ENCODE data around the gene MED28. TPM values are rescaled to one million over a fixed set of nuclear protein-coding genes. Genes with fewer than 3 reads are reported as not detected.

The MED28 gene
- total and polyA plus RNA-seq, 11 donors, result 4.4 to 22.1 (median 15.0) TPM

- H3K36me3 ChIP-seq, result peaks cover 2 to 99% (median 83%) of the 10 kb centered on the region in 9 donors
- intact Hi-C loops (cut with DNase I), result no loop called here
Observed at GRCh38 chr4:17623451-17624001, 9.1 kb downstream of the MED28 start.

GRCh38 chr4:17624821-17625220 is 10.4 kb downstream of the MED28 start:
- ATAC-seq, result no peak
- intact Hi-C loops (cut with DNase I), result no loop called here
- Histone ChIP-seq H3K4me1 (peaks cover 0 to 1% (median 0%) of the 10 kb centered on the region in 12 donors), H3K27me3 (no peaks in the 10 kb centered on the region), H3K36me3 (peaks cover 2 to 100% (median 96%) of the 10 kb centered on the region in 9 donors), H3K27ac (no peak overlapping the region), H3K4me3 (no peak overlapping the region), H3K9me3 (no peaks in the 10 kb centered on the region)
- no peak for TF ChIP-seq POLR2A (IDR thresholded peaks at IDR 0.05)
- WGBS, 4 donors, result 74 to 91% (median 84%) methylated on average over 2 of the region's 2 CpGs
- DNase-seq, result no peak

More at GRCh38 chr4:17623451-17624001, 9.1 kb downstream of the MED28 start:
- H3K27me3 ChIP-seq, result no peaks in the 10 kb centered on the region
- WGBS, 4 donors, result 80 to 83% (median 82%) methylated on average over 7 of the region's 7 CpGs
- H3K9me3 ChIP-seq, result no peaks in the 10 kb centered on the region
- no peak overlapping the region for H3K27ac ChIP-seq
- no peak overlapping the region for H3K4me3 ChIP-seq
- ATAC-seq (no peak), DNase-seq (no peak)
- TF ChIP-seq CTCF (IDR thresholded peaks at IDR 0.05), result no peak
- peaks cover 0 to 14% (median 11%) of the 10 kb centered on the region in 12 donors for H3K4me1 ChIP-seq

- no peak overlapping the region for H3K27ac ChIP-seq
- 92 to 97% (median 95%) methylated on average over 4 of the region's 4 CpGs for WGBS, 4 donors
- H3K27me3 ChIP-seq, result no peaks in the 10 kb centered on the region
- no peaks in the 10 kb centered on the region for H3K4me1 ChIP-seq
- no peak for TF ChIP-seq CTCF (IDR thresholded peaks at IDR 0.05)
- no peak for TF ChIP-seq POLR2A (IDR thresholded peaks at IDR 0.05)
- H3K4me3 ChIP-seq, result no peak overlapping the region
- no peaks in the 10 kb centered on the region for H3K9me3 ChIP-seq
- DNase-seq (no peak), ATAC-seq (no peak)
- peaks cover 0 to 100% (median 98%) of the 10 kb centered on the region in 9 donors for H3K36me3 ChIP-seq
- intact Hi-C loops (cut with DNase I), result loop anchor here in 5 of 10 donors (10.0 kb wide), 4 partner anchors 155 to 965 kb away; partner anchors contain the start of gene FAM184B (in 1 of the 5)
Observed at GRCh38 chr4:17630228-17630627, 15.8 kb downstream of the MED28 start.

GRCh38 chr4:17633600-17633999 is 19.2 kb downstream of the MED28 start:
- TF ChIP-seq POLR2A (IDR thresholded peaks at IDR 0.05) (no peak), CTCF (IDR thresholded peaks at IDR 0.05) (no peak)
- Histone ChIP-seq H3K4me3 (no peak overlapping the region), H3K27me3 (no peaks in the 10 kb centered on the region), H3K9me3 (no peaks in the 10 kb centered on the region), H3K4me1 (peaks cover 0 to 5% (median 0%) of the 10 kb centered on the region in 12 donors), H3K36me3 (peaks cover 0 to 80% (median 73%) of the 10 kb centered on the region in 9 donors), H3K27ac (no peak overlapping the region)
- intact Hi-C loops (cut with DNase I), result loop anchor here in 5 of 10 donors (10.0 kb wide), 4 partner anchors 151 to 961 kb away; partner anchors contain the start of gene FAM184B (in 1 of the 5)
- no peak for ATAC-seq
- DNase-seq, result no peak
- WGBS, 4 donors, result 95 to 97% (median 96%) methylated on average over 9 of the region's 9 CpGs
